HTERT RPE-1 (cell line): ENCODE measurements around the gene PHF21B.

ENCODE experiments used
- in situ Hi-C: fragments of 300-500 bp; cut with MboI; formaldehyde crosslinking; loops from 4 replicates; pipeline ENCODE4 v1.14.3; 2020; ENCODE audit warnings: low sequenced_read_pairs

PHF21B gene

DNA sequence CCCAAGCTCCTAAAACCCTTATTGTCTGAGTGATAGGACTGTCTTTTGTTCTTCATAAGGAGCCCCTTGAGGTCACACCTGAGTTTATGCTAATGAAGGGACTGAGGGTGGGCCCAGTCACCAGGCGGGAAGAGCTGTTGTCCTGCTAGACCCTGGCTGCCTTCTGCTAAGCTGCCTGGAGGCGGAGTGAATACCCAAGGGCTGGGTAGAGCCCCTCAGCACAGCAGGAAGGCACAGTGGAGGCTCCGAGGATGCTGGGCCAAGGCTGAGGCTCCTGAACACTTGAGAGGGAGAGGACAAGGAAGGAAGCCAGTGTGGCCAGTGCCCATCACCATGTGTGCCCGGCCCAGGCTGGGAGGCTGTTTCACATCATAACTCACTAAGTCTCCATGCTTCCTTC is 4.8 kb upstream of the PHF21B start:
- in situ Hi-C loops: no loop called here

DNA sequence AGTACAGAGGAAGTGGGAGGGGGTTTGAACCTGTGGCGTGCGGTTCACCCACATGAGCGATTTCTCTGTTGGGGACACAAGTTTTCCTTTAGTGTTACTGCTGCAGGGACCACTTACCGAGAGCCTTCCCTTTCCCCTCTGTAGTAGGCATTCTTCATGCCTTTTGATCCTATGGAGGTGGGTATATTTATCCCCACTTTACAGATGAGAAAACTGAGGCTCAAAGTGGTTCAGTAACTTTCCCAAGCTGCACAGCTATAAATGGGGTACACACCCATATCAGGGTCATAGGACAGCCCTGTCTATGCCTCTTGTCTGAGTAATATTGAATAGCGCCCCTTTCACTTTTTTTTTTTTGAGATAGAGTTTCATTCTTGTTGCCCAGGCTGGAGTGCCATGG is 3.3 kb upstream of the PHF21B start:
- in situ Hi-C loops: no loop called here

DNA sequence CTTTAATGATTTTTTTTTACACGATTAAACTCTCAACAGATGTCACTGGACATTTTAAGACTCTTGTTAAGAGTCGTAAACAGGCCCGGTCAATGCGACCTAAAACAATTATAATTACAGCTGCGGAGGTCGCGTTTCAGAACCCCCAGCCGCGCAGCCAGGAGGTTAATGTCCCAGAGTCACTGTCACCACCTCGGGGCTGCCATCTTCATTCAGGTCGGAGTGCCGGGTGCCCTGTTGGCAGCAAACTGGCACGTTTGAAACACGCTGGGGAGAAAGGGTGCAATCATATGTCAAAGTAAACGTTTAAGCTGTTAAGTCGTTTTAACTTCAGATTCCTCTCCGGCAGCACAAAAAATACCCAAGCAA is 711 bp upstream of the PHF21B start:
- in situ Hi-C loops: no loop called here

DNA sequence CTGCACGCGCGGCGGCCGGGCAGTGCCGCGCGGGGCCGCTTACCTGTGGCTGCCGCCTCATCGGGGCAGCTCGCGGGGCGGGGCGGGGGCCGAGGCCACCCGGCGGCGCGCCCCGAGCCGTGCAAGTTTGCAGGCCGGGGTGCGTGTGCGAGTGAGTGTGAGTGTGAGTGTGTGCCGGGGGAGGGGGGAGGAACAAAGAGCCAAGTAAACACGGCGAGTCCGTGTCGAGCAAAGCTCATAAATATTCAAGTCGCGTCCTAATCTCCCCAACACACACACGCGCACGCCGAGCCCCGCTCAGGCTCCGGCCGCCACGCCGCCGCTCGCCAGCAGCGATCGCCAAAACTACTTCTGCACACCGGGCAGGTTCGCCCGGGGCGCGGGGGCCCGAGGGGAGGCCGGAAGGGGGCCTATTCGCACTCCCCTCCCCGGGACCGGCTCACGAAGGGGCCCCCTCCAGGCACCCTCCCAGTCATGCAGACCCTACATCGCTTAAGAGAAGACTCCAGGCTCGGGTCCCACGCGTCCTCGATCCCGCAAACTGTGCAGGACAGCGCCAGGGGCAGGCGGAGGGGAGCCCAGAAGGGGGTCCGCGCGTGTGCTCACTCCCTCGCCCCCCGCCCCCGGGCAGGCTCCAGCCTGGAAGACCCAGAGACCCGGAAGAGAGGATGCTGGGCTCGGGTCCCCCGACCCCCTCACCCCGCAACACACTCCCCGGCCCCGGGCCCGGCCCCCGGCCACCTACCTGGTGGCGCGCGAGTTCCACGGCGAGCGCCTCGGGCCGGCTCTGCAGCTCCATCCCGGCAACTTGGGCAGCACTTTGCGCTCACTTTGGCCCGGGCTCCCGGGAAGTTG is 827 bp downstream of the PHF21B start:
- in situ Hi-C loops: no loop called here

DNA sequence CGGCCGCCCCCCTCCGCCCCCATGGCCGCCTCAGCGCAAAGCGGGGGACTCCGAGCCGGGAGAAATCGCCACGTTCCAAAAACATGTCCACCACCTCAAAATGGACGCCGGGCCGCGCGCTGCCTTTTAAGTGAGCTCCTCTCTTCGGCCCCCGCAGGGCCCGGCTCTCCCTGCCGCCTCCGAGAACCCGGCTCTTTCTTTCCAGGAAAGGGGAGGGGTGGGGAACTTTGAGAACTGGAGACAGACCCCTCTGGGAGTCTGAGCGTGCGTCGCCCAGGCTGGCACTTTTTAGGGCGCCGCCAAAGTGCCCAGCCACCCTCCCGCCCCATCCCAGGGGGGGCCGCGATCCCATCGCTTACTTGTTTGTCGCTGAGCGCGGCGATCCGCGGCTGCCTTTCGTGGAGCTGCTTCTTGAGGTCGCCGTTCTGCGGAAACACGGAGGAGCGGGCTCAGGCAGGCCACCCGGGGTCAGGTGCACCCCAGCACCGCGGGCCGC is 1.6 kb downstream of the PHF21B start:
- in situ Hi-C loops: no loop called here

DNA sequence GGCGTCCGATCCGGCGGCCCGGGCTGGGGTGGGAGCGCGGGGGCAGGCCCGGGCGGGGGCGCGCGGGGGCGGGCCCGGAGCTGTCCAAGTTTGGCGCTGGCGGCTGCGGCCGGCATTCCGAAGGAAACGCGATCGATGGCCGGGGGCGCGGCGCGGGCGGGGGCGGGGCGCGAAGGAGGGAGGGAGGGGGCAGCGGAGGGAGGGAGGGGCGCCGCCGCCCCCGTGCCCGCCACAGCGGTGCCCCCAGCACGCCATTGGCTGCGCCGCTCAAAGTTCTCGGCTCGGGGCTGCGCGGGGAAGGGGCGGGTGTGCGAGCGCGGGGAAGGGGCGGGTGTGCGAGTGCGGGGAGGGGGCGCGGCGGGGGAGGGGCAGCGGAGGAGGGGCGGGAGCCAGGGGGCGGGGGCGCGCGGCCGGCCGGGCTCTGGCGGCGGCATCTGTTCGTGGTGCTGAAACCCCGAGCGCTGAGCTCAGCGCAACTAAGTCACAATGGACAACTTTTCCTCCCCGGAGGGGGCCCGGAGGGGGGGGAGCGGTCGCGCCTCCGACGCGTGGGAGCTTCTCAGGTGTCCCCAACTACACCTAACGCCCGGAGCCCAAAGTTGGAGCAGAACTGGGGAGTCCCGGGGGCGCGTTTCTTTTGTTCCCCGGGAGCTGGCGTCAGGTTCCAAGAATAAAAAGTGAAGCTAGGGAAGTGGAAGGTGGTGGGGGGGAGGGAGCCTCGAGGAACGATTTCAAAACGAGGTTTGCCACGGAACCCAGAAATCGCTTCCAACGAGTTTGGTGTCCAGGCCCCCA is 2.2 kb downstream of the PHF21B start:
- in situ Hi-C loops: no loop called here

DNA sequence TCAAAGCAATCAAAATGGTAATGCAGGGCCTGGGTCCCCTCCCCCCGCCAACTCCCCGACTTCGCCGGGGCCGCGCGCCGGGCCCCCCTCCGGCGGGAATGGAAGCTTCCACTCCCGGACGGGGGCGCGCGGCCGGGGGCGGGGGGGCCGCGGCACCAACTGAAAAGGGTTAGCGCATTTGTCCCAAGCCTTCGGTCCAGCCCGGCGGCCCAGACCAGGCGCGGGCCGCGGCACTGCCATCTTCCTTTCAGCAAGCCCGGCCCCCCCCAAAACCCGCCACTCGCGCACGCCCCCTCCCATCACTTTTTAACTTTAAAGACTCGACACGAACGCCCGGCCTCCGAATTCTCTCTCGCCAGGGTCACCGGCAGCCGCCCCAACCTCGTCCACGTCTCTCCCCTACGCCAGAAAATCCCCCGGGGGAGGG is 2.8 kb downstream of the PHF21B start:
- in situ Hi-C loops: no loop called here

DNA sequence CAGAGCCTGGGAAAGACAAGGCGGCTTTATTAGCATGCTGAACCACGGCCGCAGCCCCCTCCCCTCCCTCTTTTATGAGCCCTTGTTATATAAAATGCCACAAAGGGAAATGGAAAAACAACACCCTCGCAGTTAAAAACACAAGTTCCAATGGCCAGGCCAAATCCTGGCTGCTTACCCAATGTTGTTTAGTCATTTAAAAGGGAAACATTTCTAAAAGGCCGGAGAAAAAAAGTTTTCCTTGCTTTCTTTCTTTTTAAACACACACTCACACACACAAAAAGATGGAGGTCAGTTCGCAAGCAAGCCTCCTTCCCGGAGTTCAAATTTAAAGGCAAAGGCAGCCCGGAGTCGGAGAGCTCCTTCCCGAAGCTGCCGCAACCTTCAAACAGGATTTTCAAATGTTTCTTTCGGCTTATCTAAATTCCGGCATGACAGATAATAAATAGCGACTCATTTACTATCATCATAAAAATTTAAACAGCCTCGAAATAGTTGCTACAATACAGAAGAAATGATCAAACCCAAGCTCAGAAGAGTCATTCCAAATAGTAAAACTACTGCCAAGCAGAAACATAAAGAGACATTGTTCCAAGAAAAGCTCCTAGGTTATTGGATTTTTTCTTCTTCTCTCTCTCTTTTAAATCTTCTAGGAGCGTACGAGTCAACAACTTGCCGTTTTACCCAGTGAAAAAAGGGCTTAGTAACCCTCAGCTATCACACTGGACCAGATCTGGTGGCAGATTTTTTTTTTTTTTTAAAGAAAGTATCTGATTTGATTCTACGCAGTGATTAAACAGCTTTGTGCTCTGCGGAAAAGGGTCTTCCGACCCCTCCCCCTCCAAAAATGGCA is 3.5 kb downstream of the PHF21B start:
- in situ Hi-C loops: no loop called here

DNA sequence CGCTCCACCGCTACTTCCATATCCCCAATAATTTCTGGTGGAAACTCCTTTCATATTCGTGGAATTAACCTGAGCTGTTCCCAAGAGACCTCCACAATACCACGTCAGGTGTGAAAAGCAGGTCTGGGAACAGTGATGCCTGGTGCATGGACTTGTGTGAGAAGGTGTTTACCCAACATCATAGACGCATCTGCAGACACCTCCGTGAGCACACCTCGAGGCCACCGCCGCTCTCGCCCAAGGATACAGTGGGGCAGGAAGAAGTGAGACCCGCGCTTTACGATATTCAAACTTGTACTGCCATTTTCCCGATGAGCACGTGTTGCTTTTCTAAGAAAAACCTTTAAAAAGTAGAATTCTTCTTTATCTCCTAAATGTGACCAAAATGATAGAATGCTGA is 8.2 kb downstream of the PHF21B start:
- in situ Hi-C loops: no loop called here

DNA sequence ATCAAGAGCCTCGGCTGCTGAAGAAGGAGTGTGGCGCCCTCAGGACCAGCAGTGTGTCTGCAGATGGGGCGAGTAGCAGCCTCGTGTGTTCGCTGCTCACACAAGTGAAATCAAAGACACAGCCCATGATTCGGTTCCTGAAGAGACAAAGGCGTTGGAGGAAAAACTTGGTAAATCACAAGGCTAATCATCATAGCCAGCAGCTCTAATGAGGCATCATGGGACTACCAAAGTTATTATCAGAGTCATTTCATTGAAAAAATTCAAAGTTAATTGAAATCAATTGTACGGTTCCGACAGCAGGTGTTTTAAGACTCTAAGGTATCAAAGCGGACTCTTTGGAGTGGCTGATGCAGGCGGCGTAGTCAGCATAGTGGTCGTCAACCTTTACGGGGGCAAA is 9.5 kb downstream of the PHF21B start:
- in situ Hi-C loops: no loop called here

DNA sequence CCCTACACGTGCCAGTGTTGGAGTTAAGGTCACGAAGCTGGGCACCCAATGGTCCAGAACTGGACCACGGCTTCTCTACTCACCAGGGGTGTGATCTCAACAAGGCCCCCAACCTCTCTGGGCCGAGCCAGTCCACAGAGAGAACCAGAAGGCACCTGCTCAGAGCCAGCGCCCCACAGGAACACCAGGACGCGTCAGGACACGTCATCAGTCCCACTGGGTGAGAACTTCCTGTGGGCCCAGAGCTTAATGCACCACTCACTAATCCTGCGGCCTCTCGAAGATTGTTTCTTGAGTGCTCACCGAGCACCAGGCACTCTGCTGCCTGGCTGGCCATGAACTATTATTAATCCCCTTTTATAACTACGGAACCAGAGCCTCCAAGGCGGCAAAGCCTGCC is 10.1 kb downstream of the PHF21B start:
- in situ Hi-C loops: no loop called here

DNA sequence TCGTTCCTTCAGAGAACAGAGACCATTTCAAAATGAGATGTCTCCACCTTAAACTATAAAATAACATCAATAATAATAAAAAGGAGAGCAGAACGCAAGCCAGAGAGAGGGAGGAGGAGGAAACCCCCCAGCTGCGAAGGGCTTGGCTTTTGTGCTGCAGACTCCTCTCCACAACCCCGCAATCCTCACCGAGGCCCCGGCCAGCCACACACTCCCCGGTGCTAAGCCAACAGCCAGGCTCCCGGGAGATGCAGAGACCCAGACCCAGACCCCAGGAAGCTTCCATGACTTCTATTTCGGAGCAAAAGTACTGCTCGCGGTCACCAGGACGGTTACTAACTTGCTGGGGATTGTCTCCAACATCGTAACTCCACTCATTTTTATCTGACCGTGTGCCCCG is 10.6 kb downstream of the PHF21B start:
- in situ Hi-C loops: no loop called here

DNA sequence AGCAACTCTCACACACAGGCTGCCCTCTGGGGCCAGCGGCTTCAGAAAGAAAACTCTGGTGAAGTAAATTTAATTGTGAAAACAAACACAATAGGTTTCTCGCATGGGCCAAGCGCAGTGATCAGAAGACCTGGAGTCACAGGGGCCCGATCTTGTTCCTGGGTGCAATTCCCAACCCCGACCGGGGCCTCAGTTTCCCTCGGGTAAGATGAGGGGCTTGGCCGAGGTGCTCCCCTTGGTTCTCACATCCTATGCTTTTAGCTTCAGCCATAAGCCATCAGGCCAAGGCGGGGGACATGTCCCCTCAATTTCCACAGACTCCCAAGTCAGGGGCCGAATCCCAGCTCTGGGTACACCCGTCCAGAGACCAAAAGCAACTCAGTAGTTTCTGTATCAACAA is 11.5 kb downstream of the PHF21B start:
- in situ Hi-C loops: no loop called here

DNA sequence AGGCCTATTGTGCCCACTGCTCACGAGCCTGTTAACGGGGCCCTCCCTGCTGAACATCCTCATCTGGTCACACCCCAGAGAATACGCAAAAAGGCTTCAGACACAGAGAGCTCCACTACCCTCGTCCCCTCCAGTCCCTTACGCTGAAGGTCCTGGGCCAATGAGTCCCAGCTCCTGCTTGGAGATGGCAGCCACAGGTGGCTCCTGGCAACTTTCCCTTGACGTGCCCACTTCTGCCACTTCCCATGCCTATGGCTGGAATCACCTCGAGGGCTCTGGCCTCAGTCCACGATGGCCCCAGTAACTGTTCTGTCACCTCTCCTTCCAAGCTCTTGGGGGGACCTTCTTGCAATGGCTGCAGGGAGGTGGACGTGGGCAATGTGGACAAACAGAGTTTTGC is 12.7 kb downstream of the PHF21B start:
- in situ Hi-C loops: no loop called here

DNA sequence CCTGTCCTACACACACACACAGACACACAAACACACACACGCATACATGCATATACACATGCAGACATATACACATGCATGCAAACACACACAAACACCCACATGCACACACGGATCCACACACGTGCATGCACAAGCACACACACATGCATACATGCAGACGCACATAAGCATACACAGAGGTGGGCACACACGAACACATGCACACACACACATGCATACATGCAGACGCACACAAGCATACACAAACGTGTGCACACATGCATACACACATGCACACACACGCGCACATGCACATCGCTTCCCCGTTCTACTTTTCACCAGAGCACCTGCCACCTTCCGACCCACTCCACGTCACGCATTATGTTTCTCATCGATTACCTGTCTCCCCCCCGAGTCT is 13.2 kb downstream of the PHF21B start:
- in situ Hi-C loops: no loop called here

DNA sequence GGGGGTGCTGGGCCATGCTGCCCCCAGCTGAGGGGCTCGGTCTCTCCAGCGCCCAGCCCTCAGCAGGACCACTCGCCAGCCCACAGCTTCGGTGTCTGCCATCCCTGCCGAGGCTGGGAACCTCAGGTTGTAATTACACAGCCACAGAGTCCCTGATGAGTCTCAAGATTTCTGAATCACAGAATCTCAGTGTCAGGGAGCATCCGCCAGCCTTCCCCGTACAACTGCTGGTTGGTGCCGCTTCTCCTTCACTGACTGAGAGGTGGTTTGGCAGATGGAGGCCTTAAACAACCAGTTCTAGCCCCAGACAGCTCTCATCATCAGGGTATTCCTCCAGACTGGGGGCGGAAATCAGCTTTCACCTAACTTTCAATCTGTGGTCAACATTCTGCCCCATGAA is 13.7 kb downstream of the PHF21B start:
- in situ Hi-C loops: no loop called here

DNA sequence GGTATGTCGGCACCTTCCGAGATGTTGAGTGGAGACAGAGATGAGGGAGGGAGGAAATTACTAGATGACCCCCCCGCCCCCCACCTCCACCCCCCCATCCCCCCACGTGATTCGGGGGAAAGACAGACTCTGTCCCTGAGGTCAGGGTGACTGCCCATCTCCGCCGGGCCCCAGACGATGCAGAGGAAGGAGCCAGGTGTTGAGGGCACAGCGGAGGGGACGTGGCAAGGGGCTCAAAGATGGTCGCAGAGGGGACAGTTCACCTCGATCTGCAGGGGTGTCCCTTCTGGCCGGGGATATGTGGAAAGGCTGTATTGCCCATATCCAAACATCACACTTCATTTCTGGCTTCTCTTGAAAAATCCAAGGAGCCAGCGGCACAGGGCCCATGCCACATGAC is 14.1 kb downstream of the PHF21B start:
- in situ Hi-C loops: no loop called here

DNA sequence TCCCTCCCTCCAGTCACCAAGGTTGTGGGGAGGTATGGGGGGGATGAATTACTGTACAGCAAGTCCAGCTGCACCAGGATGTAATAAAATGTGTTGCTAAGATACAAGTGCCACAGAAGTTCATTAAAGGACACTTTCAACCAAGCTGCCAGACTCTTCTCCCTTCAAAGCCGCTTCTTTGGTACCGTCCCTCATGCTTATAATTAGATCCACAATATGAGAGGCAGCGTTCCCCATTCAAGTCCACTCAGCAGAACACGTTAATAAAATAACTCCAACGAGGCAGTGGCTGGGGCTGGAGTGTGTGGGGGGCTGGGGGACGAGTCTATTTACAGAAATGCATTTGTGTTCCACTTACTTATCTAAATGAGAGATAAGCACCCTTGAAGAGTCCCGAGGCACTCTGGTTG is 14.7 kb downstream of the PHF21B start:
- in situ Hi-C loops: no loop called here

DNA sequence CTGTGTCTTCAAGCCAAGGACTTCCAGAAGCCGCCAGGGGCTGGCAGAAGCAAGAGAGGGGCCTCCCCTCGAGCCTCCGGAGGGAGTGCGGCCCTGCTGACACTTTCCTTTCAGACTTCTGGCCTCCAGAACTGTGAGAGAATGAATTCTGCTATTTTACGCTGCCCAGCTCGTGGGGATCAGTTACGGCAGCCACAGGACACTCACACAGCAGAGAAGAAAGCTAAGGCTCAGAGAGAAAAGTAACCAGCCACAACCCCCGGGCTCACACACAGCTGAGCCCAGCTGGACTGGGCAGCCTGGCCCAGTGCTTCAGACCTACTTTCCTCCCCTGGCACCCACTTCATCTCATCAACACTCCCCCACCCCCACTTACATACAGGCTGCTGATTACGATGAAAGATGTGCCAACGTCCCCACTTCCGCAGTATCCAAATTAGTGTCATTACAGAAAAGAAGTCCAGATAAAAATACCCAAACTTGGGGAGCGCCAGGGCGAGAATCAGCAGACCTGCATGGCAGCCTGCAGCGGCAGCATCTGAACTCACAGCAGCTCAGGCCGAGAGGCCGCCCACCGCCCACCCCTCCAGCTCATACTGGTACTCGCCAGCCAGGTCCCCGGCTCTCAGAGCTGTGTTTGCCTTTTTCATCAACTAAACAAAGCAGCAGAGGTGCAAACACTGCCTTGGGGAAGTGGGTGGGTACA is 15.3 kb downstream of the PHF21B start:
- in situ Hi-C loops: no loop called here

DNA sequence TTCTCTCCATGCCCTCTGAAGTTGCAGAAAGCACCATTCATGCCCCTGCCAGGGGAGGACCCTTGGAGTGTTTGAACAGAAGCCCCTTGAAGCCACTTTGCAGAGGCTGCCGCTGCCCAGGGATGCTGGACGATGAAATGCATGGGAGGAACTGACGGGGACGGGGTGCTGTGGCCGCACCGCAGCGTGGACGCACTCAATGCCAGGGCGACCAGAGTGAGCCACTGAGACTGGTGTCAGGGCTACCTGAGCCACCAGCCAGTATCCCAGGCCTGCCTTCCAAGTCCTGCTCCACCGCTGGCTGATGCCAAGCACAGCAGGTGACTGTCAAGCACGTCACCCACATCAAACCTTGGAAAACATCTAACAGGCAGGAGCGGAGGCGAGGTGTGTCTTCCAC is 17.6 kb downstream of the PHF21B start:
- in situ Hi-C loops: no loop called here

DNA sequence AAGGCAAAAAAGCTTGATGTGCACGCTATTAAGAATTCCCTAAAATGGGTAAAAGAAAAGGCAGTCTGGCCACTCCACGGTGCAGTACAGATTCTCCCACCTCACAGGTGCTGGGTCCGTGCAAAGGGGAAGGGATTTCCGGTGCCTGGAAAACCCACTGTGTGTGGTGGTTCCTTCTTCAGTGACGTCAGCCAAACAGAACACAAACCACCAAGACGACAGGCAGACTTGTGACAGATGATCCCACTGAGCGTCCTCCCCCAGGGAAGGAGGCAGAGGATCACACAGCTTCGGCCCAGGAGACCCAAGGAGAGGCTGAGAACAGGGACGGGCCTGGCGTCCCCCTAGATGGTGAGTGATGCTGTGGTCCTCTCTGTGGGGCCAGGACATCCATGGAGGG is 18.6 kb downstream of the PHF21B start:
- in situ Hi-C loops: no loop called here
